SK-N-SH (cell line): Measurements from ENCODE around the gene OTOS. TPM values are rescaled to one million over a fixed set of nuclear protein-coding genes. Genes with fewer than 3 reads are reported as not detected.

Source experiments
- CTCF ChIA-PET: fragments of 300-600, 350-600 bp; formaldehyde crosslinking; extraction: SDS; loops from one replicate; lab custom pipeline; 2021; lab: Yijun Ruan, JAX
- POLR2A ChIA-PET: fragments of 350-600 bp; sonication (Branson Sonifier 250); formaldehyde crosslinking; extraction: SDS; loops from one replicate; lab custom pipeline; 2020; ENCODE audit warnings: antibody characterized with exemption, inconsistent platforms; lab: Yijun Ruan, JAX
- DNase-seq: peaks from one replicate; pipeline ENCODE4 v3.0.0; 2012
- H2AFZ ChIP-seq: fragments of 200-600 bp; sonication (generic); 2 replicates; pipeline ENCODE4 v1.8.1; 2016; ENCODE audit warnings: antibody characterized with exemption, mild to moderate bottlenecking, low read depth
- H3F3A ChIP-seq: fragments of 200-600 bp; sonication (generic); replicated peaks from 2 replicates; pipeline ENCODE3; 2016; ENCODE audit warnings: antibody characterized with exemption, mild to moderate bottlenecking; ENCODE audit not compliant: insufficient read depth
- H3K27ac ChIP-seq, 2 experiments: fragments of 200-500 bp in 1 of 2; fragments of 200-600 bp in 1 of 2; sonication (Bioruptor generic) in 1 of 2; sonication (generic), shearing (Covaris generic) in 1 of 2; 2 replicates each; pipeline versions ENCODE4 v1.5.1 to v1.6.1; 2014 to 2016; ENCODE audit warnings: low read depth in 2 of 2, inconsistent platforms in 1 of 2, low read length in 1 of 2, mild to moderate bottlenecking in 1 of 2, mixed read lengths in 1 of 2
- H3K27me3 ChIP-seq: fragments of 200-600 bp; sonication (generic), shearing (Covaris generic); 2 replicates; pipeline ENCODE4 v1.6.1; 2016; ENCODE audit warnings: mixed run types; ENCODE audit not compliant: insufficient read depth
- H3K36me3 ChIP-seq, 2 experiments: fragments of 200-500 bp in 1 of 2; fragments of 200-600 bp in 1 of 2; sonication (Bioruptor generic) in 1 of 2; sonication (generic) in 1 of 2; replicated peaks in 1 of 2; 2 replicates each; pipeline versions ENCODE3 to v1.5.1; 2014 to 2016; ENCODE audit warnings: low read length in 1 of 2, mild to moderate bottlenecking in 1 of 2; ENCODE audit not compliant: insufficient read depth in 2 of 2, control insufficient read depth in 1 of 2
- H3K4me1 ChIP-seq, 2 experiments: fragments of 200-500 bp in 1 of 2; fragments of 200-600 bp in 1 of 2; sonication (Bioruptor generic) in 1 of 2; sonication (generic), shearing (Covaris generic) in 1 of 2; 2 replicates each; pipeline versions ENCODE4 v1.5.1 to v1.6.1; 2014 to 2016; ENCODE audit warnings: low read depth in 1 of 2, low read length in 1 of 2, mixed run types in 1 of 2; ENCODE audit not compliant: insufficient read depth in 2 of 2, control insufficient read depth in 1 of 2
- H3K4me2 ChIP-seq: fragments of 200-600 bp; sonication (generic), shearing (Covaris generic); 2 replicates; pipeline ENCODE4 v1.6.1; 2017; ENCODE audit warnings: mixed run types
- H3K4me3 ChIP-seq, 2 experiments: fragments of 200-500 bp in 1 of 2; fragments of 200-600 bp in 1 of 2; sonication (Bioruptor generic) in 1 of 2; sonication (generic), shearing (Covaris generic) in 1 of 2; 2 replicates each; pipeline versions ENCODE4 v1.5.1 to v1.8.1; 2014 to 2016; ENCODE audit warnings: low read depth in 2 of 2, inconsistent platforms in 1 of 2, low read length in 1 of 2, mild to moderate bottlenecking in 1 of 2, mixed read lengths in 1 of 2, moderate library complexity in 1 of 2
- H3K79me2 ChIP-seq: fragments of 200-600 bp; sonication (generic); 2 replicates; pipeline ENCODE4 v1.8.1; 2017; ENCODE audit warnings: mild to moderate bottlenecking; ENCODE audit not compliant: insufficient read depth
- H3K9ac ChIP-seq: fragments of 200-600 bp; sonication (generic); 2 replicates; pipeline ENCODE4 v1.6.1; 2017; ENCODE audit warnings: mixed run types
- H3K9me2 ChIP-seq: fragments of 200-600 bp; sonication (generic); 2 replicates; pipeline ENCODE4 v1.6.1; 2017; ENCODE audit warnings: mixed run types
- H3K9me3 ChIP-seq: fragments of 200-600 bp; sonication (generic); 2 replicates; pipeline ENCODE4 v1.6.1; 2017; ENCODE audit warnings: mixed run types, mild to moderate bottlenecking, moderate library complexity
- H4K20me1 ChIP-seq: fragments of 200-600 bp; sonication (generic); 2 replicates; pipeline ENCODE4 v1.6.1; 2017; ENCODE audit warnings: mild to moderate bottlenecking, mixed run types; ENCODE audit not compliant: insufficient read depth
- EZH2phosphoT487 ChIP-seq: fragments of 200-600 bp; sonication (generic); IDR thresholded peaks from 2 replicates; pipeline ENCODE4 v1.6.1; 2017; ENCODE audit warnings: low read depth, mixed run types, mild to moderate bottlenecking, antibody characterized with exemption, moderate library complexity, borderline replicate concordance
- FOSL2 ChIP-seq: IDR thresholded peaks from 2 replicates; pipeline ENCODE4 v1.4.0; 2012; ENCODE audit warnings: low read depth, mild to moderate bottlenecking, moderate library complexity, borderline replicate concordance
- FOXJ3 ChIP-seq: sonication (generic); formaldehyde crosslinking; IDR thresholded peaks from 2 replicates; pipeline ENCODE4 v1.5.1; 2020; ENCODE audit warnings: mild to moderate bottlenecking, missing genetic modification reagents
- FOXM1 ChIP-seq: IDR thresholded peaks from 2 replicates; pipeline ENCODE4 v1.4.0; 2012; ENCODE audit warnings: low read depth, mild to moderate bottlenecking
- JUND ChIP-seq: IDR thresholded peaks from 2 replicates; pipeline ENCODE4 v1.4.0; 2012
- NFIC ChIP-seq: IDR thresholded peaks from 2 replicates; pipeline ENCODE4 v1.4.0; 2012; ENCODE audit warnings: borderline replicate concordance
- RAD21 ChIP-seq: IDR thresholded peaks from 2 replicates; pipeline ENCODE4 v1.6.1; 2012; ENCODE audit warnings: mild to moderate bottlenecking, low read length
- RXRA ChIP-seq: IDR thresholded peaks from 2 replicates; pipeline ENCODE4 v1.4.0; 2012; ENCODE audit warnings: low read depth, mild to moderate bottlenecking, borderline replicate concordance
- TAF1 ChIP-seq: IDR thresholded peaks from 2 replicates; pipeline ENCODE4 v1.6.1; 2012; ENCODE audit warnings: low read depth, mild to moderate bottlenecking, low read length, moderate library complexity, borderline replicate concordance
- TEAD4 ChIP-seq: IDR thresholded peaks from 2 replicates; pipeline ENCODE4 v1.4.0; 2012; ENCODE audit warnings: mild to moderate bottlenecking, borderline replicate concordance; ENCODE audit not compliant: insufficient read depth
- WGBS: methylation state at CpG from one replicate; pipeline ENCODE4 v1.1.6; 2017; ENCODE audit warnings: low lambda C conversion rate; 5-methylcytosine and 5-hydroxymethylcytosine counted together
- polyA plus RNA-seq, 3 experiments: library from polyadenylated mRNA; depleted of rRNA; stranded (reverse); fragments of >200 nt; gene quantifications; 2 replicates each; pipeline ENCODE4 v1.2.3, GENCODE V29; 2012
- TF ChIP-seq, protein P1 (sequence below): fragments of 200-600 bp; sonication (generic); IDR thresholded peaks from 2 replicates; pipeline ENCODE4 v1.6.1; 2017; ENCODE audit warnings: antibody characterized with exemption, mild to moderate bottlenecking, moderate library complexity
- TF ChIP-seq, protein P2 (sequence below): IDR thresholded peaks from 2 replicates; pipeline ENCODE4 v1.4.0; 2012; ENCODE audit warnings: low read depth
- TF ChIP-seq, protein P3 (sequence below): IDR thresholded peaks from 2 replicates; pipeline ENCODE4 v1.4.0; 2012; ENCODE audit warnings: low read depth, borderline replicate concordance
- TF ChIP-seq, protein P4 (sequence below): IDR thresholded peaks from 2 replicates; pipeline ENCODE4 v1.6.1; 2012; ENCODE audit warnings: mild to moderate bottlenecking, low read depth, low read length, moderate library complexity

OTOS gene
- polyA plus RNA-seq, 1 of the 3 experiments (the other 2 are of a cell fraction), result not detected

DNA sequence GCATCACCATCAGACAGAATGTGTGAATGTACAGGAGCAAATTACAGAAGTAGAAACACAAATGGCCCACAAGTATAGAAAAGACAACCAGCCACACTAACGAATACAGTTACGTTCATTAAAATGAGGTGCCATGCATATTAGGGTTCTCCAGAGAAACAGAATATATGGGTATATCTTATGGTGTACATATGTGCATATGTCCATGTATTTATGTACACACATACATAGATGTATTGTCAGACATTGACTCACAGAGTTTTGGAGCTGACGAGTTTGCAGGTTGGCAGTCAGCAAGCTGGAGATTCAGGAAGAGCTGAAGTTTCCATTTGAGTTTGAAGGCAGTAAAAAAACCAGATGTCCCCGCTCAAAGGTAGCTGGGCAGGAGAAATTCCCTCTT lies 37.3 kb downstream of the OTOS start:
- WGBS, result 23% methylated on average over 4 of the region's 4 CpGs
- TF ChIP-seq, protein P1, sequence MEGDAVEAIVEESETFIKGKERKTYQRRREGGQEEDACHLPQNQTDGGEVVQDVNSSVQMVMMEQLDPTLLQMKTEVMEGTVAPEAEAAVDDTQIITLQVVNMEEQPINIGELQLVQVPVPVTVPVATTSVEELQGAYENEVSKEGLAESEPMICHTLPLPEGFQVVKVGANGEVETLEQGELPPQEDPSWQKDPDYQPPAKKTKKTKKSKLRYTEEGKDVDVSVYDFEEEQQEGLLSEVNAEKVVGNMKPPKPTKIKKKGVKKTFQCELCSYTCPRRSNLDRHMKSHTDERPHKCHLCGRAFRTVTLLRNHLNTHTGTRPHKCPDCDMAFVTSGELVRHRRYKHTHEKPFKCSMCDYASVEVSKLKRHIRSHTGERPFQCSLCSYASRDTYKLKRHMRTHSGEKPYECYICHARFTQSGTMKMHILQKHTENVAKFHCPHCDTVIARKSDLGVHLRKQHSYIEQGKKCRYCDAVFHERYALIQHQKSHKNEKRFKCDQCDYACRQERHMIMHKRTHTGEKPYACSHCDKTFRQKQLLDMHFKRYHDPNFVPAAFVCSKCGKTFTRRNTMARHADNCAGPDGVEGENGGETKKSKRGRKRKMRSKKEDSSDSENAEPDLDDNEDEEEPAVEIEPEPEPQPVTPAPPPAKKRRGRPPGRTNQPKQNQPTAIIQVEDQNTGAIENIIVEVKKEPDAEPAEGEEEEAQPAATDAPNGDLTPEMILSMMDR, result no peak
- TF ChIP-seq NFIC (no peak), FOSL2 (no peak), RXRA (no peak), TAF1 (no peak), FOXM1 (no peak), FOXJ3 (no peak), JUND (no peak), EZH2phosphoT487 (no peak), RAD21 (no peak)
- TF ChIP-seq, protein P2, sequence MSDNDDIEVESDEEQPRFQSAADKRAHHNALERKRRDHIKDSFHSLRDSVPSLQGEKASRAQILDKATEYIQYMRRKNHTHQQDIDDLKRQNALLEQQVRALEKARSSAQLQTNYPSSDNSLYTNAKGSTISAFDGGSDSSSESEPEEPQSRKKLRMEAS, result no peak
- TF ChIP-seq, protein P3, sequence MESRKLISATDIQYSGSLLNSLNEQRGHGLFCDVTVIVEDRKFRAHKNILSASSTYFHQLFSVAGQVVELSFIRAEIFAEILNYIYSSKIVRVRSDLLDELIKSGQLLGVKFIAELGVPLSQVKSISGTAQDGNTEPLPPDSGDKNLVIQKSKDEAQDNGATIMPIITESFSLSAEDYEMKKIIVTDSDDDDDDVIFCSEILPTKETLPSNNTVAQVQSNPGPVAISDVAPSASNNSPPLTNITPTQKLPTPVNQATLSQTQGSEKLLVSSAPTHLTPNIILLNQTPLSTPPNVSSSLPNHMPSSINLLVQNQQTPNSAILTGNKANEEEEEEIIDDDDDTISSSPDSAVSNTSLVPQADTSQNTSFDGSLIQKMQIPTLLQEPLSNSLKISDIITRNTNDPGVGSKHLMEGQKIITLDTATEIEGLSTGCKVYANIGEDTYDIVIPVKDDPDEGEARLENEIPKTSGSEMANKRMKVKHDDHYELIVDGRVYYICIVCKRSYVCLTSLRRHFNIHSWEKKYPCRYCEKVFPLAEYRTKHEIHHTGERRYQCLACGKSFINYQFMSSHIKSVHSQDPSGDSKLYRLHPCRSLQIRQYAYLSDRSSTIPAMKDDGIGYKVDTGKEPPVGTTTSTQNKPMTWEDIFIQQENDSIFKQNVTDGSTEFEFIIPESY, result no peak
- CTCF ChIA-PET, result no interaction called here

DNA sequence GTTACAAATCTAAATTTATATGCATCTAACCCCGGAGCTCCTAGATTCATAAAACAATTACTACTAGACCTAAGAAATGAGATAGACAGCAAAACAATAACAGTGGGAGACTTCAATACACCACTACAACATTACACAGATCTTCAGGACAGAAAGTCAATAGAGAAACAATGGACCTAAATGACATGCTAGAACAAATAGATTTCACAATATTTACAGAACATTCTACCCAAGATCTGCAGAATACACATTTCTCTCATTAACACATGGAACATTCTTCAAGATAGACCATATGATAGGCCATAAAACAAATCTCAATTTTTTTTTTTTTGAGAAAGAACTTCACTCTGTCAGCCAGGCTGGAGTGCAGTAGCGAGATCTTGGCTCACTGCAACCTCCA lies 42.1 kb downstream of the OTOS start:
- POLR2A ChIA-PET, result interaction anchor here (0.6 kb wide), 1 partner anchor 822 kb away, joined by 3 read pairs; no protein-coding TSS in a partner anchor
- no peaks in the 10 kb centered on the region for H3K9me2 ChIP-seq
- no peak overlapping the region for H3K4me2 ChIP-seq
- 1% methylated on average over 2 of the region's 2 CpGs for WGBS
- CTCF ChIA-PET, result interaction anchor here (1.4 kb wide), 1 partner anchor 38 kb away, joined by 5 read pairs; no protein-coding TSS in a partner anchor
- H3K9me3 ChIP-seq, result no peaks in the 10 kb centered on the region
- H4K20me1 ChIP-seq, result no peaks in the 10 kb centered on the region
- peaks cover 14% of the 10 kb centered on the region; the same call in 1 of the 2 replicates for H3K27me3 ChIP-seq
- TF ChIP-seq TEAD4 (no peak), JUND (no peak), RAD21 (no peak)
- TF ChIP-seq, protein P4, sequence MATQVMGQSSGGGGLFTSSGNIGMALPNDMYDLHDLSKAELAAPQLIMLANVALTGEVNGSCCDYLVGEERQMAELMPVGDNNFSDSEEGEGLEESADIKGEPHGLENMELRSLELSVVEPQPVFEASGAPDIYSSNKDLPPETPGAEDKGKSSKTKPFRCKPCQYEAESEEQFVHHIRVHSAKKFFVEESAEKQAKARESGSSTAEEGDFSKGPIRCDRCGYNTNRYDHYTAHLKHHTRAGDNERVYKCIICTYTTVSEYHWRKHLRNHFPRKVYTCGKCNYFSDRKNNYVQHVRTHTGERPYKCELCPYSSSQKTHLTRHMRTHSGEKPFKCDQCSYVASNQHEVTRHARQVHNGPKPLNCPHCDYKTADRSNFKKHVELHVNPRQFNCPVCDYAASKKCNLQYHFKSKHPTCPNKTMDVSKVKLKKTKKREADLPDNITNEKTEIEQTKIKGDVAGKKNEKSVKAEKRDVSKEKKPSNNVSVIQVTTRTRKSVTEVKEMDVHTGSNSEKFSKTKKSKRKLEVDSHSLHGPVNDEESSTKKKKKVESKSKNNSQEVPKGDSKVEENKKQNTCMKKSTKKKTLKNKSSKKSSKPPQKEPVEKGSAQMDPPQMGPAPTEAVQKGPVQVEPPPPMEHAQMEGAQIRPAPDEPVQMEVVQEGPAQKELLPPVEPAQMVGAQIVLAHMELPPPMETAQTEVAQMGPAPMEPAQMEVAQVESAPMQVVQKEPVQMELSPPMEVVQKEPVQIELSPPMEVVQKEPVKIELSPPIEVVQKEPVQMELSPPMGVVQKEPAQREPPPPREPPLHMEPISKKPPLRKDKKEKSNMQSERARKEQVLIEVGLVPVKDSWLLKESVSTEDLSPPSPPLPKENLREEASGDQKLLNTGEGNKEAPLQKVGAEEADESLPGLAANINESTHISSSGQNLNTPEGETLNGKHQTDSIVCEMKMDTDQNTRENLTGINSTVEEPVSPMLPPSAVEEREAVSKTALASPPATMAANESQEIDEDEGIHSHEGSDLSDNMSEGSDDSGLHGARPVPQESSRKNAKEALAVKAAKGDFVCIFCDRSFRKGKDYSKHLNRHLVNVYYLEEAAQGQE, result no peak
- H3F3A ChIP-seq, result no peaks in the 10 kb centered on the region
- H3K4me1 ChIP-seq, result no peaks in the 10 kb centered on the region
- H3K4me3 ChIP-seq, result no peak overlapping the region
- H2AFZ ChIP-seq, result no peak overlapping the region
- no peaks in the 10 kb centered on the region for H3K79me2 ChIP-seq
- H3K27ac ChIP-seq, result no peak overlapping the region
- no peak overlapping the region for H3K9ac ChIP-seq
- H3K36me3 ChIP-seq, result no peaks in the 10 kb centered on the region
- no peak for DNase-seq

More for the DNA sequence above, 37.3 kb downstream of the OTOS start:
- Histone ChIP-seq H3K4me1 (no peaks in the 10 kb centered on the region), H3K9ac (no peak overlapping the region), H2AFZ (no peak overlapping the region), H3F3A (no peaks in the 10 kb centered on the region), H4K20me1 (no peaks in the 10 kb centered on the region), H3K79me2 (no peaks in the 10 kb centered on the region), H3K27ac (no peak overlapping the region), H3K36me3 (no peaks in the 10 kb centered on the region), H3K4me2 (no peak overlapping the region), H3K4me3 (no peak overlapping the region), H3K9me3 (no peaks in the 10 kb centered on the region), H3K27me3 (no peaks in the 10 kb centered on the region; the same call in 1 of the 2 replicates), H3K9me2 (no peaks in the 10 kb centered on the region)
- POLR2A ChIA-PET, result no interaction called here
- no peak for DNase-seq
